ENCODE measurements around the gene PFKFB3.
"Not testable (repeated sequence)": the region's sequence is repeated elsewhere in the genome, so short reads cannot be mapped to it uniquely, and the experiment has no call there.

PFKFB3 gene

DNA sequence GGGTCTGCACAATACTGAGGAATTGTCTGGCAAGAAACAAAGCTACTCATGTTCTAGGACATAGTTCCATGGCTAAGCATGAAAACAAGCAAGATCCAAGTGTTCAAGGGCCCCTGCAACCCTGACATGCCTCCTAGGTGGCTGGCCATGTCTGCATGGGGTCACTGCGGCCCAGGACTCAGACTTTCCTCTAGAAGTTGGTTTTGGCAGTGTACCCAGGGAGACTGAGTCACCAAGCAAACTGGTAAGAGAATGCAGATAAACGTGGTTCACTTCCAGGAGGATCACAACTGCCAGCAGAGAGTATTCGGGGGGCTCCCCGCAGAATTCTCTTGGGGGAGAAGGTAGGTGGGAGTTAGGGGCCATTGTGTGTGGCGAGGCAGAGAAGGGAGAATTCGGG, 7.4 kb upstream of the PFKFB3 start:
- Histone ChIP-seq H3K9me3 (ENCODE audit: control insufficient read depth in 1 of 2, low read length in 2 of 2) (no peaks in the 10 kb centered on the region), H3K4me1 (ENCODE audit: control insufficient read depth in 1 of 2, insufficient read depth in 2 of 2, low read length in 2 of 2) (peaks cover 0 to 17% of the 10 kb centered on the region in 2 donors), H3K36me3 (ENCODE audit: control insufficient read depth in 1 of 2, insufficient read depth in 2 of 2, low read length in 2 of 2) (no peaks in the 10 kb centered on the region), H3K27me3 (ENCODE audit: low read depth, low read length) (no peaks in the 10 kb centered on the region), H3K27ac (ENCODE audit: low read length) (no peak overlapping the region), H3K4me3 (ENCODE audit: low read depth in 1 of 2, low read length in 2 of 2) (no peak overlapping the region)

DNA sequence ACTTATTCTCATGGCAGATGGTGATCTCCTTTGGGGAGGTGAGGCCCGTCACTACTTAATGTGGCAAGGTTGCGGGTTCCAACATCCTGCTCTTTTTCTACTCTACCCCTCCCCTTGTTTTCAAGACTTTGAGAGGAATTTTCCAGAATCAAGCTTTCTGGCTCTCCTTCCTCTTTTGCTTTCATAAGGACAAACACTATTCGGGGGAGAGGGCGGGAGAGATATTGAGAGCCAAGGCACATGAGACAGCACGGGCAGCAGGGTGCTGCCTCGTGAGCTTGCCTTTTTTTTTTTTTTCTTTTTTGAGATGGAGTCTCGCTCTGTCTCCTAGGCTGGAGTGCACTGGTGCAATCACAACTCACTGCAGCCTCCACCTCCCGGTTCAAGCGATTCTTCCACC, 6.9 kb upstream of the PFKFB3 start:
- Histone ChIP-seq H3K36me3 (ENCODE audit: control insufficient read depth in 1 of 2, insufficient read depth in 2 of 2, low read length in 2 of 2) (no peaks in the 10 kb centered on the region), H3K9me3 (ENCODE audit: control insufficient read depth in 1 of 2, low read length in 2 of 2) (no peaks in the 10 kb centered on the region), H3K27ac (ENCODE audit: low read length) (no peak overlapping the region), H3K4me3 (ENCODE audit: low read depth in 1 of 2, low read length in 2 of 2) (no peak overlapping the region), H3K27me3 (ENCODE audit: low read depth, low read length) (no peaks in the 10 kb centered on the region), H3K4me1 (ENCODE audit: control insufficient read depth in 1 of 2, insufficient read depth in 2 of 2, low read length in 2 of 2) (peaks cover 0 to 17% of the 10 kb centered on the region in 2 donors)

DNA sequence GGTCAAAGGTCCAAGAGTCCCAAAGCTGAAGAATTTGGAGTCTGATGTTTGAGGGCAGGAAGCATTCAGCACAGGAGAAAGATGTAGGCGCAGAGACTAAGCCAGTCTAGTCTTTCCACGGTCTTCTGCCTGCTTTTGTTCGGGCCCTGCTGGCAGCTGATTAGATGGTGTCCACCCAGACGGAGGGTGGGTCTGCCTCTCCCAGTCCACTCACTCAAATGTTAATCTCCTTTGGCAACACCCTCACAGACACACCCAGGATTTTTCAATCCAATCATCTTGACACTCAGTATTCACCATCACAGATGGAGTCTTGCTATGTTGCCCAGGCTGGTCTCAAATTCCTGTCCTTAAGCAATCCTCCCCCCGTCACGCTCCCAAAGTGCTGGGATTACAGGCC, 6.2 kb upstream of the PFKFB3 start:
- peaks cover 0 to 11% of the 10 kb centered on the region in 2 donors for H3K4me1 ChIP-seq (ENCODE audit: control insufficient read depth in 1 of 2, insufficient read depth in 2 of 2, low read length in 2 of 2)
- not testable (repeated sequence) for H3K9me3 ChIP-seq (ENCODE audit: control insufficient read depth in 1 of 2, low read length in 2 of 2); H3K4me3 ChIP-seq (ENCODE audit: low read depth in 1 of 2, low read length in 2 of 2); H3K27ac ChIP-seq (ENCODE audit: low read length); H3K36me3 ChIP-seq (ENCODE audit: control insufficient read depth in 1 of 2, insufficient read depth in 2 of 2, low read length in 2 of 2); H3K27me3 ChIP-seq (ENCODE audit: low read depth, low read length)

DNA sequence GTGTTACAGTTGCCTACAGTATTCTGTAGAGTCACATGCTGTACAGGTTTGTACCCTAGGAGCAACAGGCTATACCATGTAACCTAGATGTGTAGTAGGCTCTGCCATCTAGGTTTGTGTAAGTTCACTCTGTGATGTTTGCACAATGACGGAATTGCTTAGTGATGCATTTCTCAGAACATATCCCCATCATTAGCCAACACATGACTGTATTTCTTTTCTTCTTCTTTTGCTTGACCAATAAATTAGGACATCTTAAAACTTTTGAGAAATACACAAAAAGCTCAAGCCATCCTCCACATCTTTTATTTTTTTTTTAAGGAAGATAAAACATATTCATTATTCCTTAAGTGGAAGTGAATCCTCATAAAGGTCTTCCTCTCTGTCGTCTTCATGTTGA, 5.4 kb upstream of the PFKFB3 start:
- H3K4me3 ChIP-seq (ENCODE audit: low read depth in 1 of 2, low read length in 2 of 2), result no peak overlapping the region
- no peak overlapping the region for H3K27ac ChIP-seq (ENCODE audit: low read length)
- no peaks in the 10 kb centered on the region for H3K9me3 ChIP-seq (ENCODE audit: control insufficient read depth in 1 of 2, low read length in 2 of 2)

DNA sequence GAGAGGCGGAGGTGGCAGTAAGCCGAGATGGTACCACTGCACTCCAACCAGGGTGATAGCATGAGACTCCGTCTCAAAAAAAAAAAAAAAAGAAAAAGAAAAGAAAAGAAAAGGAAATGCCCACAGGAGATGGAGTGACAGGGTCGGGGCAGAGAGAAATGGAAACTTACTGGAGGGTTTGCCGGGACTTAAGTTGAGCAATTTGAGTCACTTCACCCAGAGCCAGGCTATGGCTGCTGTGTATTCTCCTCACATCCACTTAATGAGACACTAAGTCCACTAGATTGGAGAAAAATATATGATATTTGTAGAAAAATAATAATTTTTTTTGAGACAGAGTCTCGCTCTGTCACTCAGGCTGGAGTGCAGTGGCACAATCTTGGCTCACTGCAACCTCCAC, 4.6 kb upstream of the PFKFB3 start:
- Histone ChIP-seq H3K27ac (ENCODE audit: low read length) (no peak overlapping the region), H3K36me3 (ENCODE audit: control insufficient read depth in 1 of 2, insufficient read depth in 2 of 2, low read length in 2 of 2) (no peaks in the 10 kb centered on the region), H3K27me3 (ENCODE audit: low read depth, low read length) (no peaks in the 10 kb centered on the region), H3K4me1 (ENCODE audit: control insufficient read depth in 1 of 2, insufficient read depth in 2 of 2, low read length in 2 of 2) (peaks cover 3 to 14% of the 10 kb centered on the region in 2 donors), H3K4me3 (ENCODE audit: low read depth in 1 of 2, low read length in 2 of 2) (no peak overlapping the region), H3K9me3 (ENCODE audit: control insufficient read depth in 1 of 2, low read length in 2 of 2) (no peaks in the 10 kb centered on the region)

More for the DNA sequence above, 5.4 kb upstream of the PFKFB3 start:
- Histone ChIP-seq H3K36me3 (ENCODE audit: control insufficient read depth in 1 of 2, insufficient read depth in 2 of 2, low read length in 2 of 2) (no peaks in the 10 kb centered on the region), H3K27me3 (ENCODE audit: low read depth, low read length) (no peaks in the 10 kb centered on the region), H3K4me1 (ENCODE audit: control insufficient read depth in 1 of 2, insufficient read depth in 2 of 2, low read length in 2 of 2) (peaks cover 3 to 12% of the 10 kb centered on the region in 2 donors)

DNA sequence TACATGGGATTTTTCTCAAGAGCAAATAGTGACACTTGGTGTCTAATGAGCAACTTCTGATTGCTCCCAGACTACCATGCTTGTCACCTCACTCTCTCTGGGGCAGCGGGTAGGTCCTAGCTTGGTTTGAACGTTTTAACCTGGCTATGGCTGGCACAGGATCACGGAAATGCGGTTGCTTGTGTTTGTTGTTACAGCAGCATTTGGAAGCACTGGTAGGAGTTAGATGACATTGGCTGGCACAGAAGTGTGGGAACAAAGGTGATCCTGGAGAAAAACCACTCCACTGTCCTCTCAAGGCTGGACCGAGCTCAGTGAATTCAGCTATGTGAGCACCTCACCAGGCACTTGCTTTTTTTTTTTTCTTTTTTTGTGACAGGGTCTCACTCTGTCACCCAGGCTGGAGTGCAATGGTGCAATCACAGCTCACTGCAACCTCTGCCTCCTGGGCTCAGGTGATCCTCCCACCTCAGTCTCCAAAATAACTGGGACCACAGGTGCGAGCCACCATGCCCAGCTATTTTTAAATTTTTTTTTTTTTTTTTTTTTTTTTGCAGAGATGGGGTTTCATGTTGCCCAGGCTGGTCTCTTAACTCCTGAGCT, 3.5 kb upstream of the PFKFB3 start:
- H3K4me3 ChIP-seq (ENCODE audit: low read depth in 1 of 2, low read length in 2 of 2), result no peak overlapping the region
- H3K27ac ChIP-seq (ENCODE audit: low read length), result no peak overlapping the region
- H3K4me1 ChIP-seq (ENCODE audit: control insufficient read depth in 1 of 2, insufficient read depth in 2 of 2, low read length in 2 of 2), result peaks cover 3 to 20% of the 10 kb centered on the region in 2 donors
- peaks cover 0 to 4% of the 10 kb centered on the region in 2 donors for H3K36me3 ChIP-seq (ENCODE audit: control insufficient read depth in 1 of 2, insufficient read depth in 2 of 2, low read length in 2 of 2)
- no peaks in the 10 kb centered on the region for H3K27me3 ChIP-seq (ENCODE audit: low read depth, low read length)
- H3K9me3 ChIP-seq (ENCODE audit: control insufficient read depth in 1 of 2, low read length in 2 of 2), result no peaks in the 10 kb centered on the region

DNA sequence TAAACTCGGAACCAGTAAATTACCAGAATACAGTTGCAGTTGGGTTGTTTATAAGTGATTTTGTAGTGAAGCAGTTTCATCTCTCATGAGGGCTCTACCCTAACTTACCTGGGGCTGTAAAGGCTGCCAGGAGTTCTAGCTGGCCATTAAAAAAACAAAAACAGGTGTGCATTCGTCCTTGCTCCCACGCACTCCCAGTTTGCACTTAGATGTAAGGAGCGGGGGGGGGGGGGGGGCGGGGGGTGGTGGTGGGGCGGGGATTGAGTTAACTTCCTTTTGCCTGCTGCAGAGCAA, 2.3 kb upstream of the PFKFB3 start:
- Histone ChIP-seq H3K4me1 (ENCODE audit: control insufficient read depth in 1 of 2, insufficient read depth in 2 of 2, low read length in 2 of 2) (peaks cover 3 to 27% of the 10 kb centered on the region in 2 donors), H3K9me3 (ENCODE audit: control insufficient read depth in 1 of 2, low read length in 2 of 2) (no peaks in the 10 kb centered on the region), H3K4me3 (ENCODE audit: low read depth in 1 of 2, low read length in 2 of 2) (peak overlapping the region; percentile 61 to 92), H3K36me3 (ENCODE audit: control insufficient read depth in 1 of 2, insufficient read depth in 2 of 2, low read length in 2 of 2) (peaks cover 0 to 4% of the 10 kb centered on the region in 2 donors), H3K27ac (ENCODE audit: low read length) (no peak overlapping the region), H3K27me3 (ENCODE audit: low read depth, low read length) (no peaks in the 10 kb centered on the region)

DNA sequence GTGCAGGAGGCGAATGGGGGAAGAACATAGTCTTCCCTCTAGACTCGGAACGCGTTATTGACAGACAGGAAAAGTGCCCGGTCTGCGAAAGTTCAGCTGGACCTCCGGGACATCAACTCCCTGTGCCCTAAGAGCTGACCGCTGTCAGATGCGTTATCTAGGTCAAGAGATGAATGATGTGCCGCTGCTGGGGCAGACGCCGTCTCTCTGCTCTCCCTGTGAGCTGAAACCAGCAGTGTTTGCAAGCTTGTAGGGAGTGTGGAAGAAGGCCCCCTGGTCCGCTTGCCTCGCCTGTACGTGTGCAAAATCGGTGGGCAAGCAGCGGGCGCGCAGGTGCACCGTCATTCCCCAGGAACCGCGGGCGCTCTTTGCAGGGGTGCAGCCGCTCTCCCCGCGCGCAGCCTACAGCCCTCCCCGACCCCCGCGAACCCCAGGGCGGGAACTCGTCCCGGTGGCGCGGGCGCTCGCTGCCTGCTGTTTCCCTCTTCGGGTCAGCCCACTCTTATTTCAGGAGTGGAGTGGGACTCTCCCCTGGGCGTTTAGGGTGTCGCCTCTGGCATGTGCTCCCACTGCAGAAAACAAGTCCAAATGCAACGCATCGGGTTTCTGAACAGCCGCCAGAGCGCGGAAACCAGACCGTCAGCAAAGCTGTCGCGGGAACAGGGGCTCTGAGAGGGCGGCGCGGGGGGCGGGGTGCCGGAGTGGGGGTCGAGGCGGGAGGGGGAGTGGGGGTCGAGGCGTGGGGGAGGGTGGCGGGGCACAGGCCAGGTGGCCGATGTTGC, 1.8 kb upstream of the PFKFB3 start:
- Histone ChIP-seq H3K4me3 (ENCODE audit: low read depth in 1 of 2, low read length in 2 of 2) (peak overlapping the region; percentile 61 to 92), H3K27me3 (ENCODE audit: low read depth, low read length) (no peaks in the 10 kb centered on the region), H3K36me3 (ENCODE audit: control insufficient read depth in 1 of 2, insufficient read depth in 2 of 2, low read length in 2 of 2) (peaks cover 0 to 4% of the 10 kb centered on the region in 2 donors), H3K4me1 (ENCODE audit: control insufficient read depth in 1 of 2, insufficient read depth in 2 of 2, low read length in 2 of 2) (peaks cover 3 to 26% of the 10 kb centered on the region in 2 donors), H3K9me3 (ENCODE audit: control insufficient read depth in 1 of 2, low read length in 2 of 2) (no peaks in the 10 kb centered on the region), H3K27ac (ENCODE audit: low read length) (no peak overlapping the region)

DNA sequence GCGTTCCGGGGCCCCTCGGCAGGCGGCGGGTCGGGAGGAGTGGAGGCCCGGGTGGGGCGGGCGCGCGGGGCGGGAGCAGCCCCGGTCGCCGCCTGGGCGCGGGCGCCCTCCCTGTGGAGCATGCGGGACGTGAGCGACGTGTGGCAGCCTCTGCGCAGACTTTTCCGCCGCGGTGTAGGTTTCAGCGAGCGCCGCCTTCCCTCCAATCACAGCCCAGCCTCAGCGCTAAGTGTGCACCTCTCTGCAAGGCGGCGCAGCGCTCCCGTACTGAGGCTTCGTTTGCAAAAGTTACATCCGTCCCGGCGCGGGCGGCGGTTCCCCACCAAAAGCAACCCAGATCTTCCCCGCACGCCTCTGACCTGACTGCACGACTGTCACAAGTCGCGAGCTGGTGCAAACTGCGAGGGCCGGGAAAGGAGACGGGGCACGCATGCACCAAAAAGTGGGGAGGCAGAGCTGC, 1.2 kb upstream of the PFKFB3 start:
- H3K9me3 ChIP-seq (ENCODE audit: control insufficient read depth in 1 of 2, low read length in 2 of 2), result no peaks in the 10 kb centered on the region
- peak overlapping the region; percentile 64 to 92 for H3K4me3 ChIP-seq (ENCODE audit: low read depth in 1 of 2, low read length in 2 of 2)
- no peak overlapping the region for H3K27ac ChIP-seq (ENCODE audit: low read length)
- peaks cover 3 to 21% of the 10 kb centered on the region in 2 donors for H3K4me1 ChIP-seq (ENCODE audit: control insufficient read depth in 1 of 2, insufficient read depth in 2 of 2, low read length in 2 of 2)
- peaks cover 0 to 4% of the 10 kb centered on the region in 2 donors for H3K36me3 ChIP-seq (ENCODE audit: control insufficient read depth in 1 of 2, insufficient read depth in 2 of 2, low read length in 2 of 2)
- no peaks in the 10 kb centered on the region for H3K27me3 ChIP-seq (ENCODE audit: low read depth, low read length)

DNA sequence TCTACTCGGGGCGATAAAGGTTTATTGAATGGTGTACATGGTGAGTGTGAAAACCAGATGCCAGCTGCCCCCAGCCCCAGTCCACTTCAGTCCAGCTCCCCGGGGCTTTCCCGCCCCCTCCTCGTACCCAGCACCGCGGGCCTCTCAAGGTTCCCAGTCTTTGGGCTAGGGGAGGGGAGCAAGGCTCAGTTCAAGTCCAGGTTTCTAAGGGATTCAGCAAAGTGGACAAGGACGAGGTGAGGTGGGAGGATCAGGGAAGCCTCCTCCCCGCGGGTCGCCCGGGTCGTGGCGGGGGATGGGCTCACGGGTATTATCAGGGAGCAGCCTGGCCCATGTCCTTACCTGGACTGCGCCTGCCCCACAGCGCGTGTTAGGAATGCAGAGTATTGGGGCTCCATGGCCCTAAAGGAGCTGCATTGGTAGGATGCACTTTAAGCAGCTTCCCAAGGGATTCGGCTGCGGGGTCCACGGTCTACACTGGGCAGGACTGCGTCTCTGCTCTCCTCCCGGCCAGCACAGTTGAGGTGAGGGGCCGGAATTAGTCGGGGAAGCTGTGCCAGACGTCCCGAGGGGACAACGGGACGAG, 541 bp upstream of the PFKFB3 start:
- no peak overlapping the region for H3K27ac ChIP-seq (ENCODE audit: low read length)

DNA sequence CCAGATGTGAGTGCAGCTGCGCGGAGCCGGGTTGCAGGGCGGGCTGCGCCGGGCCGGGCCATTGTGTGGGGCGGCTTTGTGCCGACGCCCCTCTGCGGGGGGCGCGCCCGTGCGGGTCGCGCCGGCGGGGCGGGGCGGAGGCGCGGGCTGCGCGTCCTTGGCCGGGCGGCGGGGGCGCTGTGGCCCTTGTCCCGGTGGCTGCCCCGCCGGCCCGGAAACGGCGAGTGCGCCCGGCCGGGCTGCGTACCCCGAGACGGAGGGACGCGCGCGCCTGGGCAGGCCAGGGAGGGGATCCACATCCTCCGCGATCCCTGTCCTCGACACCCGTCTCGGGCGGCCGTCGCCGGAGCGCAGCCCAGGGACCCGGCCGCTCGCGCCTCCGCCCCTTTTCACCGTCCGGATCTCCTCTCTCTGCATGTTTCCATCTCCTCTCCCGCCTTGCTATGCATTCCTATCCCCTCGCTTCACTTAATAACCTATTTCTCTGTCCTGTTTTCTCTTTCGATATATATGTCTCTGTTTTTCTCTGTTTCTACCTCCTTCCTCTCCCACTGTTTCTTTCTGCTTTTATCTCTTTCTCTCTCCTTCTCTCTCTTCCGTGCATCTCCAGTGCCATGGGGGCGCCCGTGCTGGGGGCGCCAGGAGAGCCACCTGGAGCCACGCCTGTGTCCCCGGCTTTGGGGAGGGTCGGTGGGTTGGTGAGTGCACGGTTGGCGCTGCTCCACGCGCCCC, 765 bp downstream of the PFKFB3 start:
- Histone ChIP-seq H3K4me1 (ENCODE audit: control insufficient read depth in 1 of 2, insufficient read depth in 2 of 2, low read length in 2 of 2) (peaks cover 3 to 21% of the 10 kb centered on the region in 2 donors), H3K36me3 (ENCODE audit: control insufficient read depth in 1 of 2, insufficient read depth in 2 of 2, low read length in 2 of 2) (peaks cover 0 to 4% of the 10 kb centered on the region in 2 donors), H3K9me3 (ENCODE audit: control insufficient read depth in 1 of 2, low read length in 2 of 2) (no peaks in the 10 kb centered on the region), H3K27ac (ENCODE audit: low read length) (peak overlapping the region; percentile 63), H3K4me3 (ENCODE audit: low read depth in 1 of 2, low read length in 2 of 2) (peak overlapping the region; percentile 91 to 92), H3K27me3 (ENCODE audit: low read depth, low read length) (no peaks in the 10 kb centered on the region)

More for the DNA sequence above, 541 bp upstream of the PFKFB3 start:
- Histone ChIP-seq H3K4me3 (ENCODE audit: low read depth in 1 of 2, low read length in 2 of 2) (peak overlapping the region; percentile 64 to 92), H3K27me3 (ENCODE audit: low read depth, low read length) (no peaks in the 10 kb centered on the region), H3K4me1 (ENCODE audit: control insufficient read depth in 1 of 2, insufficient read depth in 2 of 2, low read length in 2 of 2) (peaks cover 3 to 21% of the 10 kb centered on the region in 2 donors), H3K9me3 (ENCODE audit: control insufficient read depth in 1 of 2, low read length in 2 of 2) (no peaks in the 10 kb centered on the region), H3K36me3 (ENCODE audit: control insufficient read depth in 1 of 2, insufficient read depth in 2 of 2, low read length in 2 of 2) (peaks cover 0 to 4% of the 10 kb centered on the region in 2 donors)

All from muscle layer of duodenum (tissue), 2 donors.